Suppressor macrophage treated with lipopolysaccharide for 1 hour (primary cell): ENCODE measurements around the gene GTPBP6.
"Not testable (repeated sequence)": the region's sequence is repeated elsewhere in the genome, so short reads cannot be mapped to it uniquely, and the experiment has no call there.

Experiments
- DNase-seq, 3 donors: peaks; one replicate each; pipeline ENCODE4 v3.0.0-alpha.2; 2020 to 2022

The GTPBP6 gene

GRCh38 chrX:351324-351641 is 32.7 kb upstream of the GTPBP6 start:
- not testable (repeated sequence) for DNase-seq

- DNase-seq = no peak
These were observed 32.1 kb upstream of the GTPBP6 start for GRCh38 chrX:350534-351323.

- DNase-seq = no peak
These were observed 31.5 kb upstream of the GTPBP6 start for GRCh38 chrX:350148-350533.

GRCh38 chrX:349702-350101 is 31.1 kb upstream of the GTPBP6 start:
- DNase-seq = no peak

GRCh38 chrX:349196-349595 is 30.6 kb upstream of the GTPBP6 start:
- DNase-seq = no peak

- DNase-seq = no peak
These were observed 30.0 kb upstream of the GTPBP6 start for GRCh38 chrX:348461-349117.

GRCh38 chrX:347351-348117 is 28.9 kb upstream of the GTPBP6 start:
- no peak for DNase-seq

- no peak for DNase-seq
These were observed 27.6 kb upstream of the GTPBP6 start for GRCh38 chrX:346034-346813.

- DNase-seq = no peak
These were observed 26.7 kb upstream of the GTPBP6 start for GRCh38 chrX:345020-345925.

GRCh38 chrX:344371-344901 is 25.8 kb upstream of the GTPBP6 start:
- DNase-seq = no peak

GRCh38 chrX:341541-342101 is 23.0 kb upstream of the GTPBP6 start:
- no peak for DNase-seq

GRCh38 chrX:340641-341423 is 22.2 kb upstream of the GTPBP6 start:
- DNase-seq = no peak

GRCh38 chrX:340121-340520 is 21.5 kb upstream of the GTPBP6 start:
- no peak for DNase-seq

GRCh38 chrX:338836-339400 is 20.3 kb upstream of the GTPBP6 start:
- DNase-seq = no peak

GRCh38 chrX:338281-338835 is 19.8 kb upstream of the GTPBP6 start:
- DNase-seq = no peak

GRCh38 chrX:337331-337831 is 18.8 kb upstream of the GTPBP6 start:
- DNase-seq = no peak

- no peak for DNase-seq
These were observed 17.6 kb upstream of the GTPBP6 start for GRCh38 chrX:336227-336626.

- DNase-seq = no peak
These were observed 17.2 kb upstream of the GTPBP6 start for GRCh38 chrX:335758-336155.

- DNase-seq = no peak
These were observed 16.6 kb upstream of the GTPBP6 start for GRCh38 chrX:334971-335757.
